Globus pallidus (tissue), 1 donor: ENCODE data around the gene GALNT9.
"Not testable (repeated sequence)": the region's sequence is repeated elsewhere in the genome, so short reads cannot be mapped to it uniquely, and the experiment has no call there.

Source experiments
- DNase-seq: peaks from one replicate; pipeline ENCODE4 v3.0.0-alpha.2; 2015; ENCODE audit warnings: low spot score

The GALNT9 gene

GRCh38 chr12:132249689-132250478 is 79.5 kb downstream of the GALNT9 start:
- no peak for DNase-seq

- no peak for DNase-seq
These were observed 80.8 kb downstream of the GALNT9 start for GRCh38 chr12:132248453-132249167.

GRCh38 chr12:132247718-132248452 is 81.5 kb downstream of the GALNT9 start:
- no peak for DNase-seq

- DNase-seq, result no peak
These were observed 82.2 kb downstream of the GALNT9 start for GRCh38 chr12:132246997-132247717.

- DNase-seq, result no peak
These were observed 83.8 kb downstream of the GALNT9 start for GRCh38 chr12:132245521-132246101.

- no peak for DNase-seq
These were observed 84.6 kb downstream of the GALNT9 start for GRCh38 chr12:132244724-132245295.

GRCh38 chr12:132243596-132244310 is 85.6 kb downstream of the GALNT9 start:
- DNase-seq, result no peak

GRCh38 chr12:132243171-132243570 is 86.2 kb downstream of the GALNT9 start:
- DNase-seq, result not testable (repeated sequence)

GRCh38 chr12:132240669-132241007 is 88.8 kb downstream of the GALNT9 start:
- DNase-seq, result not testable (repeated sequence)

- DNase-seq, result no peak
These were observed 89.4 kb downstream of the GALNT9 start for GRCh38 chr12:132239796-132240668.

GRCh38 chr12:132239392-132239791 is 90.0 kb downstream of the GALNT9 start:
- no peak for DNase-seq

GRCh38 chr12:132238884-132239283 is 90.5 kb downstream of the GALNT9 start:
- DNase-seq, result no peak

- no peak for DNase-seq
These were observed 90.9 kb downstream of the GALNT9 start for GRCh38 chr12:132238488-132238854.

- DNase-seq, result no peak
These were observed 91.5 kb downstream of the GALNT9 start for GRCh38 chr12:132237772-132238487.

- DNase-seq, result no peak
These were observed 92.2 kb downstream of the GALNT9 start for GRCh38 chr12:132236930-132237771.

- no peak for DNase-seq
These were observed 93.1 kb downstream of the GALNT9 start for GRCh38 chr12:132236129-132236929.

GRCh38 chr12:132235116-132235820 is 94.1 kb downstream of the GALNT9 start:
- no peak for DNase-seq
